Activated naive CD4-positive, alpha-beta T cell treated with anti-CD3 and anti-CD28 coated beads for 36 hours (primary cell): ENCODE measurements around the gene HHIP. TPM values are rescaled to one million over a fixed set of nuclear protein-coding genes. Genes with fewer than 3 reads are reported as not detected.
"Not testable (repeated sequence)": the region's sequence is repeated elsewhere in the genome, so short reads cannot be mapped to it uniquely, and the experiment has no call there.

Experiments used
- CTCF ChIA-PET: fragments of 350-600 bp; sonication (Branson Sonifier 250); formaldehyde crosslinking; loops from one replicate; lab custom pipeline; 2021; ENCODE audit warnings: antibody characterized with exemption; lab: Charles Lee
- DNase-seq: peaks from one replicate; pipeline ENCODE4 v3.0.0-alpha.2; 2020
- H3K27ac Mint-ChIP-seq: one replicate; pipeline ENCODE4 v1.8.0; 2021; ENCODE audit warnings: mild to moderate bottlenecking, mixed read lengths
- H3K27me3 Mint-ChIP-seq: one replicate; pipeline ENCODE4 v1.8.0; 2021; ENCODE audit warnings: low read depth, mixed read lengths
- H3K36me3 Mint-ChIP-seq: one replicate; pipeline ENCODE4 v1.8.0; 2021; ENCODE audit warnings: low read depth, mixed read lengths
- H3K4me1 Mint-ChIP-seq: one replicate; pipeline ENCODE4 v1.8.0; 2021; ENCODE audit warnings: low read depth, mixed read lengths
- H3K4me3 Mint-ChIP-seq: one replicate; pipeline ENCODE4 v1.8.0; 2021; ENCODE audit warnings: mild to moderate bottlenecking, moderate library complexity, mixed read lengths
- H3K9me3 Mint-ChIP-seq: one replicate; pipeline ENCODE4 v1.8.0; 2021; ENCODE audit warnings: mixed read lengths
- intact Hi-C: fragments of 100-400 bp; cut with micrococcal nuclease; formaldehyde crosslinking; loops from one replicate; pipeline ENCODE4 v1.15.1; 2023
- total RNA-seq, 2 experiments: library from RNA; stranded (reverse); gene quantifications; one replicate each; pipeline ENCODE4 v1.2.3, GENCODE V29; 2021

Gene HHIP
- total RNA-seq, 2 experiments from 2014 or later: not detected

GRCh38 chr4:144748814-144749555 is 103.0 kb downstream of the HHIP start:
- intact Hi-C loops: no loop called here
- CTCF ChIA-PET: no interaction called here
- no peak for DNase-seq
- H3K9me3 Mint-ChIP-seq: no peaks in the 10 kb centered on the region
- H3K4me3 Mint-ChIP-seq: no peak overlapping the region
- H3K4me1 Mint-ChIP-seq: no peaks in the 10 kb centered on the region
- no peaks in the 10 kb centered on the region for H3K36me3 Mint-ChIP-seq
- H3K27me3 Mint-ChIP-seq: no peaks in the 10 kb centered on the region
- no peak overlapping the region for H3K27ac Mint-ChIP-seq

GRCh38 chr4:144750348-144750747 is 104.4 kb downstream of the HHIP start:
- Mint-ChIP-seq H3K36me3 (no peaks in the 10 kb centered on the region), H3K4me3 (no peak overlapping the region), H3K27me3 (no peaks in the 10 kb centered on the region), H3K27ac (no peak overlapping the region), H3K9me3 (no peaks in the 10 kb centered on the region), H3K4me1 (no peaks in the 10 kb centered on the region)
- intact Hi-C loops: no loop called here
- no peak for DNase-seq
- CTCF ChIA-PET: no interaction called here

GRCh38 chr4:144754562-144755410 is 108.8 kb downstream of the HHIP start:
- CTCF ChIA-PET: no interaction called here

GRCh38 chr4:144757969-144758368 is 112.0 kb downstream of the HHIP start:
- no peak overlapping the region for H3K27ac Mint-ChIP-seq
- H3K4me1 Mint-ChIP-seq: no peaks in the 10 kb centered on the region
- no peak for DNase-seq
- H3K27me3 Mint-ChIP-seq: no peaks in the 10 kb centered on the region
- peaks cover 6% of the 10 kb centered on the region for H3K9me3 Mint-ChIP-seq
- intact Hi-C loops: no loop called here
- CTCF ChIA-PET: no interaction called here
- no peak overlapping the region for H3K4me3 Mint-ChIP-seq
- H3K36me3 Mint-ChIP-seq: no peaks in the 10 kb centered on the region

More at GRCh38 chr4:144754562-144755410, 108.8 kb downstream of the HHIP start:
- no peak overlapping the region for H3K4me3 Mint-ChIP-seq
- H3K27ac Mint-ChIP-seq: no peak overlapping the region
- no peaks in the 10 kb centered on the region for H3K36me3 Mint-ChIP-seq
- no peaks in the 10 kb centered on the region for H3K9me3 Mint-ChIP-seq
- no peak for DNase-seq
- no peaks in the 10 kb centered on the region for H3K27me3 Mint-ChIP-seq
- intact Hi-C loops: no loop called here
- no peaks in the 10 kb centered on the region for H3K4me1 Mint-ChIP-seq

GRCh38 chr4:144768809-144769208 is 122.9 kb downstream of the HHIP start:
- H3K27ac Mint-ChIP-seq, H3K27me3 Mint-ChIP-seq, H3K4me1 Mint-ChIP-seq, CTCF ChIA-PET, intact Hi-C loops, DNase-seq, H3K36me3 Mint-ChIP-seq, H3K4me3 Mint-ChIP-seq: not testable (repeated sequence)
- H3K9me3 Mint-ChIP-seq: peaks cover 11% of the 10 kb centered on the region

GRCh38 chr4:144778364-144778763 is 132.4 kb downstream of the HHIP start:
- CTCF ChIA-PET: no interaction called here
- DNase-seq: no peak
- Mint-ChIP-seq H3K4me3 (no peak overlapping the region), H3K9me3 (no peaks in the 10 kb centered on the region), H3K27me3 (no peaks in the 10 kb centered on the region), H3K27ac (no peak overlapping the region), H3K36me3 (no peaks in the 10 kb centered on the region), H3K4me1 (no peaks in the 10 kb centered on the region)
- intact Hi-C loops: no loop called here

GRCh38 chr4:144782345-144782744 is 136.4 kb downstream of the HHIP start:
- no peak overlapping the region for H3K27ac Mint-ChIP-seq
- intact Hi-C loops: loop anchor here (10.0 kb wide), 1 partner anchor 138 kb away; the partner anchor contains the start of gene HHIP
- no peaks in the 10 kb centered on the region for H3K36me3 Mint-ChIP-seq
- CTCF ChIA-PET: no interaction called here
- H3K4me3 Mint-ChIP-seq: no peak overlapping the region
- no peaks in the 10 kb centered on the region for H3K27me3 Mint-ChIP-seq
- no peaks in the 10 kb centered on the region for H3K9me3 Mint-ChIP-seq
- DNase-seq: no peak
- H3K4me1 Mint-ChIP-seq: no peaks in the 10 kb centered on the region

GRCh38 chr4:144785961-144786360 is 140.0 kb downstream of the HHIP start:
- Mint-ChIP-seq H3K4me3 (no peak overlapping the region), H3K36me3 (no peaks in the 10 kb centered on the region), H3K27me3 (peaks cover 2% of the 10 kb centered on the region), H3K27ac (no peak overlapping the region), H3K4me1 (no peaks in the 10 kb centered on the region), H3K9me3 (no peaks in the 10 kb centered on the region)
- intact Hi-C loops: loop anchor here (2.0 to 10.0 kb wide), 3 partner anchors 141 to 276 kb away; partner anchors contain the start of gene HHIP
- DNase-seq: no peak
- CTCF ChIA-PET: no interaction called here

GRCh38 chr4:144787365-144788258 is 141.7 kb downstream of the HHIP start:
- Mint-ChIP-seq H3K27me3 (peaks cover 2% of the 10 kb centered on the region), H3K36me3 (no peaks in the 10 kb centered on the region)
- CTCF ChIA-PET: no interaction called here

GRCh38 chr4:144788469-144788868 is 142.5 kb downstream of the HHIP start:
- H3K36me3 Mint-ChIP-seq: no peaks in the 10 kb centered on the region
- no peak overlapping the region for H3K4me3 Mint-ChIP-seq
- no peaks in the 10 kb centered on the region for H3K4me1 Mint-ChIP-seq
- H3K9me3 Mint-ChIP-seq: peaks cover 2% of the 10 kb centered on the region
- H3K27ac Mint-ChIP-seq: no peak overlapping the region
- peaks cover 2% of the 10 kb centered on the region for H3K27me3 Mint-ChIP-seq
- CTCF ChIA-PET: no interaction called here
- no peak for DNase-seq
- intact Hi-C loops: loop anchor here (5.0 to 10.0 kb wide), 2 partner anchors 144 to 274 kb away; partner anchors contain the start of gene HHIP

More at GRCh38 chr4:144787365-144788258, 141.7 kb downstream of the HHIP start:
- no peak for DNase-seq
- Mint-ChIP-seq H3K9me3 (no peaks in the 10 kb centered on the region), H3K4me3 (no peak overlapping the region), H3K4me1 (no peaks in the 10 kb centered on the region), H3K27ac (no peak overlapping the region)
- intact Hi-C loops: loop anchor here (1.0 to 10.0 kb wide), 4 partner anchors 143 to 613 kb away; partner anchors contain the start of gene HHIP

GRCh38 chr4:144791933-144792332 is 146.0 kb downstream of the HHIP start:
- H3K4me1 Mint-ChIP-seq, H3K36me3 Mint-ChIP-seq, H3K27me3 Mint-ChIP-seq, intact Hi-C loops, DNase-seq, H3K9me3 Mint-ChIP-seq, H3K4me3 Mint-ChIP-seq, CTCF ChIA-PET, H3K27ac Mint-ChIP-seq: not testable (repeated sequence)
